KMS-11 (cell line): ENCODE data around the gene HOXA4.

Experiments
- H2AFZ ChIP-seq: fragments of 200-600 bp; sonication (generic); 2 replicates; pipeline ENCODE4 v1.6.1; 2016; ENCODE audit warnings: antibody characterized with exemption, mixed run types, low read depth
- H3K27ac ChIP-seq: fragments of 200-600 bp; sonication (generic); 2 replicates; pipeline ENCODE4 v1.6.1; 2016; ENCODE audit warnings: mild to moderate bottlenecking, mixed run types
- H3K27me3 ChIP-seq: fragments of 200-600 bp; sonication (generic); 2 replicates; pipeline ENCODE4 v1.6.1; 2017; ENCODE audit warnings: mild to moderate bottlenecking, low read depth, mixed run types, moderate library complexity; ENCODE audit not compliant: insufficient read depth
- H3K36me3 ChIP-seq: fragments of 200-600 bp; sonication (generic); 2 replicates; pipeline ENCODE4 v1.6.1; 2017; ENCODE audit warnings: mild to moderate bottlenecking, mixed run types; ENCODE audit not compliant: insufficient read depth
- H3K4me1 ChIP-seq: fragments of 200-600 bp; sonication (generic); 2 replicates; pipeline ENCODE4 v1.6.1; 2016; ENCODE audit warnings: mild to moderate bottlenecking, low read depth, mixed run types; ENCODE audit not compliant: poor library complexity, severe bottlenecking
- H3K4me2 ChIP-seq: fragments of 200-600 bp; sonication (generic); 2 replicates; pipeline ENCODE4 v1.7.0; 2016; ENCODE audit warnings: mild to moderate bottlenecking, mixed run types
- H3K4me3 ChIP-seq: fragments of 200-600 bp; sonication (generic); IDR thresholded peaks from 2 replicates; pipeline ENCODE4 v1.6.1; 2017; ENCODE audit warnings: low read depth, low read length, mixed read lengths; ENCODE audit not compliant: insufficient read depth
- H3K79me2 ChIP-seq: fragments of 200-600 bp; sonication (generic); 2 replicates; pipeline ENCODE4 v1.6.1; 2016; ENCODE audit warnings: low read depth, mixed run types; ENCODE audit not compliant: insufficient read depth
- H3K9ac ChIP-seq: fragments of 200-600 bp; sonication (generic); 2 replicates; pipeline ENCODE4 v1.6.1; 2016; ENCODE audit warnings: mild to moderate bottlenecking, mixed run types
- H4K20me1 ChIP-seq: fragments of 200-600 bp; sonication (generic); 2 replicates; pipeline ENCODE4 v1.6.1; 2016; ENCODE audit warnings: mild to moderate bottlenecking, mixed run types; ENCODE audit not compliant: insufficient read depth
- TF ChIP-seq, protein P1 (sequence below): fragments of 200-600 bp; sonication (generic); conservative IDR thresholded peaks from 2 replicates; pipeline ENCODE4 v1.6.1; 2017; ENCODE audit warnings: low read depth, mild to moderate bottlenecking, antibody characterized with exemption, low read length, moderate library complexity, mixed read lengths

Gene HOXA4

GRCh38 chr7:27165996-27166530 is 35.5 kb upstream of the HOXA4 start:
- H3K4me1 ChIP-seq, result peaks cover 3% of the 10 kb centered on the region
- H3K27me3 ChIP-seq, result peaks cover 6% of the 10 kb centered on the region; the same call in 1 of the 2 replicates
- H3K4me2 ChIP-seq, result no peak overlapping the region
- H3K27ac ChIP-seq, result no peak overlapping the region
- TF ChIP-seq, protein P1, sequence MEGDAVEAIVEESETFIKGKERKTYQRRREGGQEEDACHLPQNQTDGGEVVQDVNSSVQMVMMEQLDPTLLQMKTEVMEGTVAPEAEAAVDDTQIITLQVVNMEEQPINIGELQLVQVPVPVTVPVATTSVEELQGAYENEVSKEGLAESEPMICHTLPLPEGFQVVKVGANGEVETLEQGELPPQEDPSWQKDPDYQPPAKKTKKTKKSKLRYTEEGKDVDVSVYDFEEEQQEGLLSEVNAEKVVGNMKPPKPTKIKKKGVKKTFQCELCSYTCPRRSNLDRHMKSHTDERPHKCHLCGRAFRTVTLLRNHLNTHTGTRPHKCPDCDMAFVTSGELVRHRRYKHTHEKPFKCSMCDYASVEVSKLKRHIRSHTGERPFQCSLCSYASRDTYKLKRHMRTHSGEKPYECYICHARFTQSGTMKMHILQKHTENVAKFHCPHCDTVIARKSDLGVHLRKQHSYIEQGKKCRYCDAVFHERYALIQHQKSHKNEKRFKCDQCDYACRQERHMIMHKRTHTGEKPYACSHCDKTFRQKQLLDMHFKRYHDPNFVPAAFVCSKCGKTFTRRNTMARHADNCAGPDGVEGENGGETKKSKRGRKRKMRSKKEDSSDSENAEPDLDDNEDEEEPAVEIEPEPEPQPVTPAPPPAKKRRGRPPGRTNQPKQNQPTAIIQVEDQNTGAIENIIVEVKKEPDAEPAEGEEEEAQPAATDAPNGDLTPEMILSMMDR, result no peak
- no peaks in the 10 kb centered on the region for H4K20me1 ChIP-seq
- H3K9ac ChIP-seq, result no peak overlapping the region
- H3K79me2 ChIP-seq, result no peaks in the 10 kb centered on the region
- H2AFZ ChIP-seq, result no peak overlapping the region
- no peak overlapping the region for H3K4me3 ChIP-seq
- H3K36me3 ChIP-seq, result no peaks in the 10 kb centered on the region

DNA sequence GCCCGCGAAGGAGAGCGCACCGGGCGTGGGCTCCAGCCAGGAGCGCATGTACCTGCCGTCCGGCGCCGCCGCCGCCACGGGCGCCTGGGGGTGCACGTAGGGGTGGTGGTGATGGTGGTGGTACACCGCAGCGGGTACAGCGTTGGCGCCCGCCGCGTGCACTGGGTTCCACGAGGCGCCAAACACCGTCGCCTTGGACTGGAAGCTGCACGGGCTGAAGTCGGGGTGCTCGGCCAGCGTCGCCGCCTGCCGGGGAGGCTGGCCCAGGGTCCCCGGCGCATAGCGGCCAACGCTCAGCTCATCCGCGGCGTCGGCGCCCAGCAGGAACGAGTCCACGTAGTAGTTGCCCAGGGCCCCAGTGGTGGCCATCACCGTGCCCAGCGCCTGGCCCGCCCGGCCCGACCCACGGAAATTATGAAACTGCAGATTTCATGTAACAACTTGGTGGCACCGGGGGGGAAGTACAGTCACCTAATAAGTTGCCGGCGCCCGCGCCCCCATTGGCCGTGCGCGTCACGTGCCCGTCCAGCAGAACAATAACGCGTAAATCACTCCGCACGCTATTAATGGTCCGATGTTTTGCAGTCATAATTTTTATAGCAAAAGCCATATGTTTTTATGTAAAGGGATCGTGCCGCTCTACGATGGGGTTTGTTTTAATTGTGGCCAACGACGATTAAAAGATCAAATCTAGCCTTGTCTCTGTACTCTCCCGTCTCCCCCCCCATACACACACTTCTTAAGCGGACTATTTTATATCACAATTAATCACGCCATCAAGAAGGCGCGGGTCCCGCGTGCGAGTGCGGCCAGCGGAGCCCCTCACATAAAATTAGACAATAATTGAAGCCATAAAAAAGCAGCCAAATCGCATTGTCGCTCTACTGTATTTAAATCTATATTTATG is 34.8 kb upstream of the HOXA4 start, which contains the start of gene HOXA9:
Gene HOXA9, minus strand, starts transcription at position 449 of the 907 bp plus-strand sequence. Its CDS starts 80 bp downstream, at position 369.
- TF ChIP-seq, protein P1, result no peak
- H3K36me3 ChIP-seq, result no peaks in the 10 kb centered on the region
- H2AFZ ChIP-seq, result no peak within 1 kb of the TSS
- no peaks in the 10 kb centered on the region for H4K20me1 ChIP-seq
- H3K27ac ChIP-seq, result no peak within 1 kb of the TSS
- H3K79me2 ChIP-seq, result no peaks in the 10 kb centered on the region
- no peak within 1 kb of the TSS for H3K4me3 ChIP-seq
- no peak within 1 kb of the TSS for H3K9ac ChIP-seq
- no peak within 1 kb of the TSS for H3K4me2 ChIP-seq
- no peaks in the 10 kb centered on the region for H3K27me3 ChIP-seq
- no peaks in the 10 kb centered on the region for H3K4me1 ChIP-seq

DNA sequence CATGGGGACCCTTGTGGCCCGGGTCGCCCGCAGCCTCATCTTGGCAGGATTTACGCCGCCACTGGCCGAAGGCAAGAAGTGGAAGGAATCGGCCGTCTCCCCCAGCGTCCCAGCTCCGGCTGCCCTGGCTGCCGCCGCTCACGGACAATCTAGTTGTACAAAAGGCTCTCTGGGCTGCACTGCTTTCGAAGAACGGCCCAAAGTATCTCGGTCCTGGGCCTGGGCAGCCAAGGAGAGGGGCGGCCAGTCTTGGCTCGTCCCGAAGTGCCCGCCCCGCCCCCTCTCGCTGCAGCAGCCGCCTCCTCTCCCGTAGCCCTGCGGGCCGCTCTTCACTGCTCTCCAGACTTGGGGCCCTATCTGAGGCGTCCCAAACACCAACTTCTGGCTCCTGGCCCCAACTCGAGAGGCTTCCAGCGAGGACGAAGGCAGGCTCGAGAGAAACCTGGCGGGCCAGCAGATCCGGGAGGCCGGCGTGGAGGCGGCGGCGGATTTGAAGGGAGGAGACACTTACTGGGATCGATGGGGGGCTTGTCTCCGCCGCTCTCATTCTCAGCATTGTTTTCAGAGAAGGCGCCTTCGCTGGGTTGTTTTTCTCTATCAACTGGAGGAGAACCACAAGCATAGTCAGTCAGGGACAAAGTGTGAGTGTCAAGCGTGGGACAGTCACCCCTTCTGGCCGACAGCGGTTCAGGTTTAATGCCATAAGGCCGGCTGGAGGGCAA is 34.0 kb upstream of the HOXA4 start:
- no peak overlapping the region for H3K27ac ChIP-seq
- TF ChIP-seq, protein P1, result no peak
- H3K36me3 ChIP-seq, result no peaks in the 10 kb centered on the region
- no peaks in the 10 kb centered on the region for H3K4me1 ChIP-seq
- H4K20me1 ChIP-seq, result no peaks in the 10 kb centered on the region
- H3K4me3 ChIP-seq, result no peak overlapping the region
- no peak overlapping the region for H3K9ac ChIP-seq
- H3K27me3 ChIP-seq, result no peaks in the 10 kb centered on the region
- H2AFZ ChIP-seq, result no peak overlapping the region
- no peak overlapping the region for H3K4me2 ChIP-seq
- no peaks in the 10 kb centered on the region for H3K79me2 ChIP-seq

DNA sequence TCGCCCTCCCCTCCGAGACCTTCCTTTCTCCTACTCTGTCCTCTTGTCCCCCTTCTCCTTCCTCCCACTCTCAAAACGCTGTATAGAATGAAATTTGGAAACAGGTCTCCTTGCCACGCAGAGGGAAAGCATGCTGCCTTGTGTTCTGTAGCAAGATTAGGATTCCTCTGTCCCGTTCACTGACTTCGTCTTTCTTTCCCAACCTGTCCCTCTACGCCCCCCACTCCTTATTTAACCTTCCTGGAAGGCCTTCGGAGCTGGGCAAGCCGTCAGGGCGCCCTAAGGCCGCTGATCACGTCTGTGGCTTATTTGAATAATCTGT is 33.4 kb upstream of the HOXA4 start:
- Histone ChIP-seq H2AFZ (no peak overlapping the region), H4K20me1 (no peaks in the 10 kb centered on the region), H3K4me1 (no peaks in the 10 kb centered on the region), H3K79me2 (no peaks in the 10 kb centered on the region), H3K27ac (no peak overlapping the region), H3K36me3 (no peaks in the 10 kb centered on the region), H3K27me3 (no peaks in the 10 kb centered on the region), H3K4me3 (no peak overlapping the region), H3K4me2 (no peak overlapping the region), H3K9ac (no peak overlapping the region)
- TF ChIP-seq, protein P1, result no peak
